HepG2 (cell line): ENCODE data around the gene ATP8A2. TPM values are rescaled to one million over a fixed set of nuclear protein-coding genes. Genes with fewer than 3 reads are reported as not detected.

Experiments used
- ATAC-seq: fragments of 200-7000 bp; cut with Tn5 transposase; 3 replicates; pipeline ENCODE4 v1.9.1; 2020; ENCODE audit warnings: mild to moderate bottlenecking, moderate library complexity
- BruUV-seq: library from RNA; stranded (reverse); fragments of 400-500 nt; replicated peaks from 2 replicates; lab custom pipeline; 2021; lab: Mats Ljungman, UMichigan
- CTCF ChIA-PET: fragments of 300-600 bp; formaldehyde crosslinking; extraction: SDS; loops from one replicate; lab custom pipeline; 2021; ENCODE audit warnings: low total read pairs, inconsistent platforms, low intra/inter-chr PET ratio; lab: Yijun Ruan, JAX
- POLR2A ChIA-PET: fragments of 350-600 bp; sonication (Branson Sonifier 250); formaldehyde crosslinking; loops from one replicate; lab custom pipeline; 2020; ENCODE audit warnings: antibody characterized with exemption, inconsistent platforms; lab: Yijun Ruan, JAX
- DNase-seq: peaks from one replicate; pipeline ENCODE4 v3.0.0-alpha.2; 2015; ENCODE audit warnings: low spot score
- FAIRE-seq: peaks from 3 replicates; lab custom pipeline; 2011; peaks lifted over from hg19 to GRCh38; lab: Jason Lieb, UNC
- H2AFZ ChIP-seq: one replicate; pipeline ENCODE4 v1.6.1; 2011; ENCODE audit warnings: low read length, inconsistent platforms
- H3K27ac ChIP-seq: fragments of 300-600 bp; 3 replicates; pipeline ENCODE4 v1.8.0; 2011; ENCODE audit warnings: mixed run types, mild to moderate bottlenecking, mixed read lengths, low read length, inconsistent platforms; ENCODE audit not compliant: insufficient read depth; ENCODE audit errors: extremely low read length
- H3K27me3 ChIP-seq, 2 experiments: fragments of 200-600 bp in 1 of 2; 2 replicates in 1 of 2; 3 replicates in 1 of 2; pipeline versions ENCODE4 v1.6.0 to v1.8.0; 2011; ENCODE audit warnings: low read length in 2 of 2, mild to moderate bottlenecking in 2 of 2, moderate library complexity in 2 of 2, inconsistent platforms in 1 of 2; ENCODE audit not compliant: insufficient read depth in 2 of 2, control insufficient read depth in 1 of 2
- H3K36me3 ChIP-seq, 2 experiments: fragments of 200-600 bp in 1 of 2; replicated peaks in 1 of 2; 2 replicates in 1 of 2; 3 replicates in 1 of 2; pipeline versions ENCODE4 v1.5.1 to v1.8.0; 2011; ENCODE audit warnings: low read length in 2 of 2, inconsistent platforms in 1 of 2; ENCODE audit not compliant: insufficient read depth in 2 of 2, control insufficient read depth in 1 of 2
- H3K4me1 ChIP-seq: 2 replicates; pipeline ENCODE4 v1.5.1; 2012; ENCODE audit warnings: low read length, inconsistent platforms; ENCODE audit not compliant: insufficient read depth
- H3K4me2 ChIP-seq: 2 replicates; pipeline ENCODE4 v1.6.0; 2011; ENCODE audit warnings: low read depth, low read length, inconsistent platforms
- H3K4me3 ChIP-seq, 3 experiments: fragments of 200-600 bp in 1 of 3; sonication (generic), shearing (Covaris generic) in 1 of 3; replicated peaks in 1 of 3; 2 replicates each; pipeline ENCODE4 v1.5.1; 2011 to 2016; ENCODE audit warnings: low read length in 3 of 3, inconsistent platforms in 2 of 3, low read depth in 2 of 3, mild to moderate bottlenecking in 2 of 3, control low read depth in 1 of 3, mixed read lengths in 1 of 3; ENCODE audit not compliant: insufficient read depth in 1 of 3
- H3K79me2 ChIP-seq: one replicate; pipeline ENCODE4 v1.6.1; 2011; ENCODE audit warnings: low read length, inconsistent platforms; ENCODE audit not compliant: insufficient read depth
- H3K9ac ChIP-seq: 2 replicates; pipeline ENCODE4 v1.6.0; 2011; ENCODE audit warnings: mild to moderate bottlenecking, low read depth, low read length, inconsistent platforms; ENCODE audit not compliant: insufficient read depth
- H3K9me3 ChIP-seq: 2 replicates; pipeline ENCODE4 v1.5.1; 2012; ENCODE audit warnings: mild to moderate bottlenecking, low read length
- H4K20me1 ChIP-seq: 2 replicates; pipeline ENCODE4 v1.6.0; 2011; ENCODE audit warnings: inconsistent platforms, mild to moderate bottlenecking, low read length, moderate library complexity; ENCODE audit not compliant: insufficient read depth
- EHMT2 ChIP-seq: fragments of 200-600 bp; sonication (generic); IDR thresholded peaks from 2 replicates; pipeline ENCODE4 v1.7.0; 2017; ENCODE audit warnings: antibody characterized with exemption, low read depth, low read length, borderline replicate concordance
- JDP2 ChIP-seq: sonication (generic); formaldehyde crosslinking; IDR thresholded peaks from 2 replicates; pipeline ENCODE4 v1.8.1; 2022; ENCODE audit warnings: missing genetic modification reagents, borderline replicate concordance
- MAZ ChIP-seq, 2 experiments: sonication (generic) in 1 of 2; formaldehyde crosslinking in 1 of 2; IDR thresholded peaks; 2 replicates each; pipeline versions ENCODE4 v1.5.0 to v1.6.1; 2012 to 2020; ENCODE audit warnings: low read depth in 2 of 2, mild to moderate bottlenecking in 2 of 2, borderline replicate concordance in 1 of 2, improper control_type of control experiment in 1 of 2, low read length in 1 of 2, missing genetic modification reagents in 1 of 2, moderate library complexity in 1 of 2
- NFE2 ChIP-seq: sonication (generic); formaldehyde crosslinking; IDR thresholded peaks from 2 replicates; pipeline ENCODE4 v1.4.0; 2020; ENCODE audit warnings: missing genetic modification reagents
- RBAK ChIP-seq: sonication (generic); formaldehyde crosslinking; IDR thresholded peaks from 2 replicates; pipeline ENCODE4 v1.5.1; 2020; ENCODE audit warnings: mild to moderate bottlenecking, missing genetic modification reagents
- REPIN1 ChIP-seq: sonication (generic); formaldehyde crosslinking; IDR thresholded peaks from 2 replicates; pipeline ENCODE4 v1.8.0; 2022; ENCODE audit warnings: missing genetic modification reagents, low read depth, mild to moderate bottlenecking, borderline replicate concordance
- SIN3A ChIP-seq: IDR thresholded peaks from 2 replicates; pipeline ENCODE4 v1.6.1; 2011; ENCODE audit warnings: low read depth, mild to moderate bottlenecking, control low read depth, low read length, borderline replicate concordance
- TCF12 ChIP-seq, 2 experiments: fragments of 450-650 bp in 1 of 2; sonication (generic) in 1 of 2; formaldehyde crosslinking in 1 of 2; IDR thresholded peaks; 2 replicates each; pipeline versions ENCODE4 v1.6.1 to v1.8.0; 2017 to 2022; ENCODE audit warnings: antibody characterized with exemption in 1 of 2, mild to moderate bottlenecking in 1 of 2, missing genetic modification reagents in 1 of 2, moderate library complexity in 1 of 2
- ZNF567 ChIP-seq: sonication (generic); formaldehyde crosslinking; IDR thresholded peaks from 2 replicates; pipeline ENCODE4 v1.8.1; 2023; ENCODE audit warnings: mild to moderate bottlenecking, missing genetic modification reagents, borderline replicate concordance
- WGBS: methylation state at CpG from one replicate; pipeline ENCODE4 v1.1.6; 2017; ENCODE audit warnings: low lambda C conversion rate; 5-methylcytosine and 5-hydroxymethylcytosine counted together
- in situ Hi-C: cut with HindIII; loops from 2 replicates; pipeline ENCODE4 v1.10.0; 2017; ENCODE audit warnings: low pct_unique_long_range_greater_than_20kb; ENCODE audit not compliant: extremely low pct_ligation_motif_present
- intact Hi-C: fragments of 100-400 bp; cut with micrococcal nuclease; formaldehyde crosslinking; loops from one replicate; pipeline ENCODE4 v1.10.0; 2022; ENCODE audit not compliant: unreplicated experiment
- polyA plus RNA-seq, 8 experiments: library from polyadenylated mRNA; depleted of rRNA in 3 of 8; stranded (reverse) in 7 of 8; unstranded in 1 of 8; fragments of >200 nt; fragmentation: Illumina TruSeq in 4 of 8; extraction: Trizol in 4 of 8; gene quantifications; 2 replicates each; pipeline versions ENCODE4 v1.2.1 to v1.2.3, GENCODE V29; 2011 to 2016; ENCODE audit warnings: low read depth in 4 of 8, missing spikeins in 1 of 8, mixed read lengths in 1 of 8; ENCODE audit not compliant: insufficient read depth in 1 of 8
- total RNA-seq, 5 experiments: library from RNA; depleted of rRNA; stranded (reverse); fragments of >200 nt; fragmentation: Illumina TruSeq; extraction: Trizol; gene quantifications; 2 replicates each; pipeline ENCODE4 v1.2.3, GENCODE V29; 2016; ENCODE audit warnings: low read depth in 1 of 5
- TF ChIP-seq, protein P1 (sequence below), 2 experiments: IDR thresholded peaks; 2 replicates each; pipeline ENCODE4 v1.6.1; 2011 to 2012; ENCODE audit warnings: low read length in 2 of 2, borderline replicate concordance in 1 of 2, low read depth in 1 of 2, mild to moderate bottlenecking in 1 of 2, moderate library complexity in 1 of 2
- TF ChIP-seq, protein P2 (sequence below): sonication (generic); formaldehyde crosslinking; IDR thresholded peaks from 2 replicates; pipeline ENCODE4 v1.4.0; 2020; ENCODE audit warnings: missing genetic modification reagents

Gene ATP8A2
- total and polyA plus RNA-seq, 2 of the 13 experiments (the other 11 are each of a cell fraction or from before 2014, with no cell fraction given) = 0.09 TPM; not detected in 1

DNA sequence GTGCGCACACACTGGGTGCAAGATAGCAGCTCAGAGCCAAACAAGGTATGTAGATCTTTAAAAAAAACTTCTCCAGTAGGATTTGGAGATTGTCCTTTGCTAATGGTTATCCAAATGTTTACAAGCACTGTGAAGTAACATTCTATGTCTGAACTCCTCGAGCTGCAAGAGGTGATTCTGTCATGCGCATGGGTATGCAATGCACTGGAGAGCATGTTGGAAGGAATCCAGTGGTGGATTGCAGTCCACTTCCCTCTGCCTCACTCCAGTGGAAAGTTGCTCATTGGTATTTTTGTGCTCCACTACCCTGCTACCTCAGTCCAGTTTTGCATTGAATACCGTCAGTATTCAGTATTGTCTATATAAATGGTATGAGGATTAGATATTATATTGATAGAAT is 132.1 kb downstream of the ATP8A2 start:
- DNase-seq (no peak), FAIRE-seq (no peak), ATAC-seq (no peak)
- H3K4me3 ChIP-seq = no peak overlapping the region
- intact Hi-C loops (no loop called here), in situ Hi-C loops (no loop called here)
- H3K9ac ChIP-seq = no peak overlapping the region
- no peak overlapping the region for H2AFZ ChIP-seq
- no peak overlapping the region for H3K27ac ChIP-seq
- H4K20me1 ChIP-seq = no peaks in the 10 kb centered on the region
- CTCF ChIA-PET = no interaction called here
- no peaks in the 10 kb centered on the region for H3K4me1 ChIP-seq
- no peaks in the 10 kb centered on the region for H3K9me3 ChIP-seq
- no peak for TF ChIP-seq MAZ (IDR thresholded peaks at IDR 0.05; ENCODE audit: borderline replicate concordance, low read depth, low read length)
- no peak for TF ChIP-seq MAZ (CRISPR knock-in tag; IDR thresholded peaks at IDR 0.05; ENCODE audit: low read depth)
- TF ChIP-seq, protein P1, sequence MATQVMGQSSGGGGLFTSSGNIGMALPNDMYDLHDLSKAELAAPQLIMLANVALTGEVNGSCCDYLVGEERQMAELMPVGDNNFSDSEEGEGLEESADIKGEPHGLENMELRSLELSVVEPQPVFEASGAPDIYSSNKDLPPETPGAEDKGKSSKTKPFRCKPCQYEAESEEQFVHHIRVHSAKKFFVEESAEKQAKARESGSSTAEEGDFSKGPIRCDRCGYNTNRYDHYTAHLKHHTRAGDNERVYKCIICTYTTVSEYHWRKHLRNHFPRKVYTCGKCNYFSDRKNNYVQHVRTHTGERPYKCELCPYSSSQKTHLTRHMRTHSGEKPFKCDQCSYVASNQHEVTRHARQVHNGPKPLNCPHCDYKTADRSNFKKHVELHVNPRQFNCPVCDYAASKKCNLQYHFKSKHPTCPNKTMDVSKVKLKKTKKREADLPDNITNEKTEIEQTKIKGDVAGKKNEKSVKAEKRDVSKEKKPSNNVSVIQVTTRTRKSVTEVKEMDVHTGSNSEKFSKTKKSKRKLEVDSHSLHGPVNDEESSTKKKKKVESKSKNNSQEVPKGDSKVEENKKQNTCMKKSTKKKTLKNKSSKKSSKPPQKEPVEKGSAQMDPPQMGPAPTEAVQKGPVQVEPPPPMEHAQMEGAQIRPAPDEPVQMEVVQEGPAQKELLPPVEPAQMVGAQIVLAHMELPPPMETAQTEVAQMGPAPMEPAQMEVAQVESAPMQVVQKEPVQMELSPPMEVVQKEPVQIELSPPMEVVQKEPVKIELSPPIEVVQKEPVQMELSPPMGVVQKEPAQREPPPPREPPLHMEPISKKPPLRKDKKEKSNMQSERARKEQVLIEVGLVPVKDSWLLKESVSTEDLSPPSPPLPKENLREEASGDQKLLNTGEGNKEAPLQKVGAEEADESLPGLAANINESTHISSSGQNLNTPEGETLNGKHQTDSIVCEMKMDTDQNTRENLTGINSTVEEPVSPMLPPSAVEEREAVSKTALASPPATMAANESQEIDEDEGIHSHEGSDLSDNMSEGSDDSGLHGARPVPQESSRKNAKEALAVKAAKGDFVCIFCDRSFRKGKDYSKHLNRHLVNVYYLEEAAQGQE (IDR thresholded peaks at IDR 0.05; ENCODE audit: borderline replicate concordance in 1 of 2, low read depth in 1 of 2, low read length in 2 of 2) = no peak
- no peak for TF ChIP-seq EHMT2
- TF ChIP-seq JDP2 = no peak
- TF ChIP-seq ZNF567 (CRISPR knock-in tag) = no peak
- TF ChIP-seq, protein P2, sequence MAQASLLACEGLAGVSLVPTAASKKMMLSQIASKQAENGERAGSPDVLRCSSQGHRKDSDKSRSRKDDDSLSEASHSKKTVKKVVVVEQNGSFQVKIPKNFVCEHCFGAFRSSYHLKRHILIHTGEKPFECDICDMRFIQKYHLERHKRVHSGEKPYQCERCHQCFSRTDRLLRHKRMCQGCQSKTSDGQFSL = no peak
- TF ChIP-seq RBAK = no peak
- TF ChIP-seq SIN3A = no peak
- TF ChIP-seq TCF12 (IDR thresholded peaks at IDR 0.05) = no peak
- TF ChIP-seq TCF12 (CRISPR knock-in tag; IDR thresholded peaks at IDR 0.05) = no peak
- TF ChIP-seq REPIN1 (CRISPR knock-in tag) = no peak
- TF ChIP-seq NFE2 (CRISPR knock-in tag) = no peak
- H3K27me3 ChIP-seq = peaks cover 0 to 10% of the 10 kb centered on the region in 2 experiments; a peak in 2 of 5 replicates
- BruUV-seq = no TSS peak
- H3K79me2 ChIP-seq = no peaks in the 10 kb centered on the region
- no peaks in the 10 kb centered on the region for H3K36me3 ChIP-seq
- POLR2A ChIA-PET = no interaction called here
- H3K4me2 ChIP-seq = no peak overlapping the region
- 48% methylated on average over 4 of the region's 4 CpGs for whole genome bisulfite sequencing
